B cell (primary cell): ENCODE data around the gene ARHGAP42. TPM values are rescaled to one million over a fixed set of nuclear protein-coding genes. Genes with fewer than 3 reads are reported as not detected.

Source experiments
- ATAC-seq: fragments of 200-7000 bp; cut with Tn5 transposase; one replicate; pipeline ENCODE4 v1.10.0; 2021; ENCODE audit warnings: low read depth, mild to moderate bottlenecking, moderate number of reproducible peaks, moderate library complexity
- CTCF ChIA-PET: fragments of 350-600 bp; sonication (Branson Sonifier 250); formaldehyde crosslinking; loops from one replicate; lab custom pipeline; 2021; ENCODE audit warnings: antibody characterized with exemption, inconsistent platforms; lab: Charles Lee
- POLR2A ChIA-PET: fragments of 350-600 bp; sonication (Branson Sonifier 250); formaldehyde crosslinking; loops from one replicate; lab custom pipeline; 2021; ENCODE audit warnings: antibody characterized with exemption; lab: Charles Lee
- DNase-seq: peaks from one replicate; pipeline ENCODE4 v3.0.0; 2013
- H2AFZ ChIP-seq: 2 replicates; pipeline ENCODE4 v1.6.1; 2012; ENCODE audit warnings: mild to moderate bottlenecking, low read depth, low read length; ENCODE audit not compliant: insufficient read depth, poor library complexity, severe bottlenecking
- H3K27ac ChIP-seq, 2 donors: 1 replicate in 1 of 2; 2 replicates in 1 of 2; pipeline ENCODE4 v1.5.1; 2012 to 2013; ENCODE audit warnings: low read length in 2 of 2, mild to moderate bottlenecking in 2 of 2, moderate library complexity in 1 of 2
- H3K27me3 ChIP-seq, 4 experiments: fragments of 200-600 bp in 1 of 4; sonication (generic) in 1 of 4; replicated peaks in 1 of 4; 1 replicate in 2 of 4; 2 replicates in 2 of 4; pipeline versions ENCODE4 v1.6.1 to v1.7.0; 2013 to 2016; ENCODE audit warnings: low read length in 3 of 4, mild to moderate bottlenecking in 2 of 4, mixed read lengths in 1 of 4, moderate library complexity in 1 of 4; ENCODE audit not compliant: insufficient read depth in 4 of 4, control insufficient read depth in 3 of 4; ENCODE audit errors: control extremely low read depth in 1 of 4
- H3K36me3 ChIP-seq, 2 experiments: replicated peaks in 1 of 2; 1 replicate in 1 of 2; 2 replicates in 1 of 2; pipeline versions ENCODE4 v1.6.1 to v1.7.1; 2013; ENCODE audit warnings: low read length in 1 of 2; ENCODE audit not compliant: insufficient read depth in 2 of 2, control insufficient read depth in 1 of 2; ENCODE audit errors: control extremely low read depth in 1 of 2, extremely low read depth in 1 of 2
- H3K4me1 ChIP-seq, 2 donors: fragments of 200-600 bp in 1 of 2; sonication (generic) in 1 of 2; 1 replicate in 1 of 2; 2 replicates in 1 of 2; pipeline versions ENCODE4 v1.5.1 to v1.6.1; 2013 to 2017; ENCODE audit warnings: low read length in 2 of 2; ENCODE audit not compliant: control insufficient read depth in 2 of 2, insufficient read depth in 2 of 2
- H3K4me2 ChIP-seq: replicated peaks from 2 replicates; pipeline ENCODE3; 2012; ENCODE audit warnings: mild to moderate bottlenecking, low read depth, low read length; ENCODE audit not compliant: poor library complexity, severe bottlenecking
- H3K4me3 ChIP-seq, 5 experiments: fragments of 200-600 bp in 1 of 5; sonication (generic) in 1 of 5; 1 replicate in 3 of 5; 2 replicates in 2 of 5; pipeline versions ENCODE4 v1.5.1 to v1.7.0; 2011 to 2016; ENCODE audit warnings: low read length in 4 of 5, mild to moderate bottlenecking in 4 of 5, low read depth in 2 of 5, control low read depth in 1 of 5, moderate library complexity in 1 of 5; ENCODE audit not compliant: insufficient read depth in 1 of 5; ENCODE audit errors: control extremely low read depth in 1 of 5, extremely low read depth in 1 of 5
- H3K79me2 ChIP-seq: fragments of 200-600 bp; sonication (generic); one replicate; pipeline ENCODE4 v1.6.0; 2016; ENCODE audit warnings: low read length; ENCODE audit not compliant: control insufficient read depth, insufficient read depth
- H3K9ac ChIP-seq: fragments of 200-600 bp; sonication (generic); 2 replicates; pipeline ENCODE4 v1.6.1; 2017; ENCODE audit warnings: mild to moderate bottlenecking, low read length, moderate library complexity
- H3K9me3 ChIP-seq, 3 donors: one replicate each; pipeline versions ENCODE4 v1.6.1 to v1.7.1; 2013; ENCODE audit warnings: low read length in 2 of 3; ENCODE audit not compliant: control insufficient read depth in 2 of 3, insufficient read depth in 1 of 3; ENCODE audit errors: control extremely low read depth in 1 of 3
- H4K20me1 ChIP-seq: 2 replicates; pipeline ENCODE4 v1.6.0; 2012; ENCODE audit warnings: mild to moderate bottlenecking, low read length; ENCODE audit not compliant: insufficient read depth, control insufficient read depth, poor library complexity, severe bottlenecking
- H3K27ac Mint-ChIP-seq: one replicate; pipeline ENCODE4 v1.8.0; 2021; ENCODE audit warnings: mixed read lengths
- H3K27me3 Mint-ChIP-seq: one replicate; pipeline ENCODE4 v1.8.0; 2021; ENCODE audit warnings: mixed read lengths
- H3K4me1 Mint-ChIP-seq: one replicate; pipeline ENCODE4 v1.8.0; 2021; ENCODE audit warnings: mixed read lengths
- H3K4me3 Mint-ChIP-seq: one replicate; pipeline ENCODE4 v1.8.0; 2021; ENCODE audit warnings: mixed read lengths
- H3K9me3 Mint-ChIP-seq: one replicate; pipeline ENCODE4 v1.8.0; 2022; ENCODE audit warnings: mixed read lengths; ENCODE audit not compliant: insufficient read depth
- CTCF ChIP-seq: fragments of 200-600 bp; IDR thresholded peaks from one replicate; pipeline ENCODE4 v1.8.0; 2022; ENCODE audit warnings: antibody characterized with exemption, mild to moderate bottlenecking
- EZH2 ChIP-seq: IDR thresholded peaks from 2 replicates; pipeline ENCODE4 v1.6.1; 2012; ENCODE audit warnings: borderline replicate concordance, low read depth, mild to moderate bottlenecking, moderate library complexity, low read length; ENCODE audit not compliant: insufficient read depth, poor library complexity, severe bottlenecking
- WGBS: methylation state at CpG from one replicate; pipeline ENCODE4 v1.1.5; 2013; ENCODE audit warnings: missing lambda C conversion rate; ENCODE audit not compliant: insufficient coverage; 5-methylcytosine and 5-hydroxymethylcytosine counted together
- intact Hi-C: fragments of 100-400 bp; cut with micrococcal nuclease; formaldehyde crosslinking; loops from one replicate; pipeline ENCODE4 v1.10.0; 2022
- polyA plus RNA-seq: library from polyadenylated mRNA; depleted of rRNA; stranded (reverse); fragments of >200 nt; gene quantifications from 2 replicates; pipeline ENCODE4 v1.2.3, GENCODE V29; 2012
- total RNA-seq, 2 donors: library from RNA; stranded (reverse); fragments of 120-200 nt in 1 of 2; gene quantifications; 1 replicate in 1 of 2; 2 replicates in 1 of 2; pipeline versions ENCODE4 v1.2.3 to v1.2.4, GENCODE V29; 2013 to 2022

ARHGAP42 gene
- total and polyA plus RNA-seq, 2 donors (not counting 1 experiment from before 2014, with no cell fraction given), result 3.8 to 4.9 TPM

- intact Hi-C loops, result no loop called here
- Histone ChIP-seq H4K20me1 (no peaks in the 10 kb centered on the region), H3K79me2 (no peaks in the 10 kb centered on the region), H3K9ac (no peak overlapping the region), H3K9me3 (no peaks in the 10 kb centered on the region), H3K27me3 (no peaks in the 10 kb centered on the region), H2AFZ (no peak overlapping the region), H3K36me3 (no peaks in the 10 kb centered on the region), H3K4me1 (peaks cover 0 to 6% of the 10 kb centered on the region in 2 donors), H3K4me2 (no peak overlapping the region), H3K27ac (no peak overlapping the region), H3K4me3 (no peak overlapping the region)
- no peak overlapping the region for H3K27ac Mint-ChIP-seq
- ChIA-PET CTCF (no interaction called here), POLR2A (no interaction called here)
- H3K9me3 Mint-ChIP-seq, result no peaks in the 10 kb centered on the region
- H3K4me3 Mint-ChIP-seq, result no peak overlapping the region
- no peaks in the 10 kb centered on the region for H3K27me3 Mint-ChIP-seq
- DNase-seq, result no peak
- no peak for ATAC-seq
- H3K4me1 Mint-ChIP-seq, result peaks cover 6% of the 10 kb centered on the region
- no peak for TF ChIP-seq EZH2
- TF ChIP-seq CTCF, result no peak
Measured at GRCh38 chr11:100956351-100956750, 269.3 kb downstream of the ARHGAP42 start.

- Mint-ChIP-seq H3K4me1 (peaks cover 3% of the 10 kb centered on the region), H3K27ac (no peak overlapping the region), H3K27me3 (no peaks in the 10 kb centered on the region), H3K4me3 (no peak overlapping the region), H3K9me3 (no peaks in the 10 kb centered on the region)
- Histone ChIP-seq H3K79me2 (no peaks in the 10 kb centered on the region), H3K4me1 (peaks cover 0 to 4% of the 10 kb centered on the region in 2 donors), H3K27ac (no peak overlapping the region), H3K36me3 (no peaks in the 10 kb centered on the region), H3K27me3 (no peaks in the 10 kb centered on the region), H3K9me3 (no peaks in the 10 kb centered on the region), H3K4me2 (no peak overlapping the region), H3K9ac (no peak overlapping the region), H3K4me3 (no peak overlapping the region), H2AFZ (no peak overlapping the region), H4K20me1 (no peaks in the 10 kb centered on the region)
- intact Hi-C loops, result no loop called here
- WGBS, result 100% methylated on average over 3 of the region's 4 CpGs
- TF ChIP-seq EZH2 (no peak), CTCF (no peak)
- no peak for DNase-seq
- no peak for ATAC-seq
- ChIA-PET POLR2A (no interaction called here), CTCF (no interaction called here)
Measured at GRCh38 chr11:100957499-100957898, 270.4 kb downstream of the ARHGAP42 start.
